Measurements from ENCODE around the gene MED12.

MED12 gene

DNA sequence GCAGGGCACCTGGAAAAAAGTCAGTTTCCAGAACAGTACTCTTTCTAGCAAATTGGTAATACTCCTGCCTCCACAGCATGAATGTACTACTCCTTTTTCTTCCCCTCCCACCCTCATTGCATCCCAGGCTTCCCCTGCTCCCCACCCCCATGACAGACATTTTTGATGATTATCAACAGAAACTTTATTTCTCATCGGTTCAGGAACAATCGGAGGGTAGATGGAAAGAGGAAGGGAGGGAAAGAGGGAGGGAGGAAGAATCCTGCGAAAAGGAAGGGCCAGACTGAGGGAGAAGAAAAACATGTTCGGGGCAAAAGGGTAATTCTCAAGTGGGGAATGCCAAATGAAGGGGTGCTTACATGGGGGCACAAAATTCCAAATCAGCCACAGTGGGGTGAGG, 11.2 kb upstream of the MED12 start:
- TF ChIP-seq, protein P1, sequence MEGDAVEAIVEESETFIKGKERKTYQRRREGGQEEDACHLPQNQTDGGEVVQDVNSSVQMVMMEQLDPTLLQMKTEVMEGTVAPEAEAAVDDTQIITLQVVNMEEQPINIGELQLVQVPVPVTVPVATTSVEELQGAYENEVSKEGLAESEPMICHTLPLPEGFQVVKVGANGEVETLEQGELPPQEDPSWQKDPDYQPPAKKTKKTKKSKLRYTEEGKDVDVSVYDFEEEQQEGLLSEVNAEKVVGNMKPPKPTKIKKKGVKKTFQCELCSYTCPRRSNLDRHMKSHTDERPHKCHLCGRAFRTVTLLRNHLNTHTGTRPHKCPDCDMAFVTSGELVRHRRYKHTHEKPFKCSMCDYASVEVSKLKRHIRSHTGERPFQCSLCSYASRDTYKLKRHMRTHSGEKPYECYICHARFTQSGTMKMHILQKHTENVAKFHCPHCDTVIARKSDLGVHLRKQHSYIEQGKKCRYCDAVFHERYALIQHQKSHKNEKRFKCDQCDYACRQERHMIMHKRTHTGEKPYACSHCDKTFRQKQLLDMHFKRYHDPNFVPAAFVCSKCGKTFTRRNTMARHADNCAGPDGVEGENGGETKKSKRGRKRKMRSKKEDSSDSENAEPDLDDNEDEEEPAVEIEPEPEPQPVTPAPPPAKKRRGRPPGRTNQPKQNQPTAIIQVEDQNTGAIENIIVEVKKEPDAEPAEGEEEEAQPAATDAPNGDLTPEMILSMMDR (IDR thresholded peaks at IDR 0.05; ENCODE audit: borderline replicate concordance, insufficient read depth, low read depth, low read length), result no peak
- H3K4me3 ChIP-seq (ENCODE audit: low read depth, low read length), result no peak overlapping the region

DNA sequence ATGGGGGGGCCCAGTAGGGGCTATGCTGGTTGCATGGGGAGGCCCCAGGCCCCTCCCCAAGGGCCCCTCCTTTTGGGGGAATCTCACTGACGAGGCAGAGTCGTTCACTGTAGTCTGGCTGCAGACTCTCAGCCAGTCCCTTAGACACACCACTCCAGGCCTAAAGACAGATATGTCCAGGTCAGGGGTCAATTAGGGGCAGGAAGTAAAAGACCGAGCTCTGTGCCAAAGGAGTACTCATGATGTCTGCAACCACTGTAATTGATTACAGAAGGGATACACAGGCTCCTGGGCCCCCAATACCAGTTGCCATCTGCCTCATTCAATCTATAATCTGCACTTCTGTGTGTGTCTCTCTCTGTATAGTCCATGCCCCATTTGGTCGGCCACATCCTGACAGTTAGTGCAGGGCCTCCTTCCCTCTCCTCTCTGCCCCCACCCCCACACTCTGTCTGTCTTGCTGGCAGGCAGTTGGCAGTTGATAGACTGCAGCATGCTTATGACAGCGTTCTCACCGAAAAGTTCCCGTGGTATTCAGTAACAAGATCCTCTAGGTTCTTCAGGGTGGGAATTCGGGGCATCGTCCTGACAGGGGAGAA, 10.5 kb upstream of the MED12 start:
- no peak overlapping the region for H3K4me3 ChIP-seq (ENCODE audit: low read depth, low read length)
- TF ChIP-seq, protein P1 (IDR thresholded peaks at IDR 0.05; ENCODE audit: borderline replicate concordance, insufficient read depth, low read depth, low read length), result no peak

DNA sequence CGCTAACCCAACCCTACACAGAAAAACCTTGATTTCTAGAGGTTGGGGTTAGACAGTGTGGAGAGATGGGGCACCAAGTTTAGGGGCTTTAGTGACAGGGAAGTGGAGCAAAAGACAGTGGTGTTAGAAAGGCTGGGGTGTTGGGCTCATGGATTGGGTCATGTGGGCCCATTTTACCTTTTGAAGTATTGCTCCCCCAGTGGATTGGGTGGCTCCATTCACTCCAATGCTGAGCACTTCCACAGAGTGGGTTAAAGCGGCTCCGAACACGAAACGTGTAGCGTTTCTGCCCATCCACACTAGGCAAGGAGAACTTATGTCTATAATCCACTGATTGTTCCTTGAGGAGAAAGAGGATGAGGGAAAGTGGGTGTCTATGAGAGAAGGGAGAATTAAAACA, 9.3 kb upstream of the MED12 start:
- TF ChIP-seq, protein P1 (IDR thresholded peaks at IDR 0.05; ENCODE audit: borderline replicate concordance, insufficient read depth, low read depth, low read length), result no peak
- peak overlapping the region; percentile 27 for H3K4me3 ChIP-seq (ENCODE audit: low read depth, low read length)

DNA sequence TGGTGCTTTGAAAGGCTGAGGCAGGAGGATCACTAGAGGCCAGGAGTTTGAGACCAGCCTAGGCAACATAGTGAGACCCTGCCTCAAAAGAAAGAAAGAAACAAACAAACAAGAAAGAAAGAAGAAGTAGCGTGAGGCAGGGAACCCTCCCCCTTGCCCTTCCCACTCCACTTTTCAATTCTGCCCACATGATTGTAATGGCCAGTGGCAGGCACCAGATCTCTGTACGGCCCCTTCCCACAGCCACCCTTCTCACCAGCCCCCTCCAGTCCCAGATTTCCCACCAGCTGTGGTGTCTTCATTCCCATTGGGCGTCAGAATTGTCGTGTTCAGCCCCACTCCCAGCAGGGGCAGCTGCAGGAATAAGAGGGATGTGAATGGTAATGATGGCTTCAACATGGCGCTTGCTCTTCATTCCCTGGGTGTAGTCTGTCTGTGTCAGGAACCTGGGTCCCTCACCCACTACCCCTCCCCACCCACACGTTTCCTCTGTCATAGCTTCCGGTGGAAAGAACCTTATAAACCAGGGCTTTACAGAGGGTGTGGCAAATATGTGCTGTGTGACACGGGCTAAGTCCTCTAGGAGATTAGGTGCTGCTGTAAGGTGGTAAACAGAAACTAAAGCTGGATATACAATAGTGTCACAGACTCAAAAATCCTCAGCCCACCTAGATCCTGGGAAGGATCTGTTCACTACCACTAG, 7.1 kb upstream of the MED12 start, which contains the start of gene IL2RG:
TSS of gene IL2RG (minus strand) at position 437 of the 703 bp plus-strand sequence. CDS start at position 399, 38 bp downstream.
- peak within 1 kb of the TSS; percentile 70 for H3K4me3 ChIP-seq (ENCODE audit: low read depth, low read length)
- TF ChIP-seq, protein P1 (IDR thresholded peaks at IDR 0.05; ENCODE audit: borderline replicate concordance, insufficient read depth, low read depth, low read length), result no peak

DNA sequence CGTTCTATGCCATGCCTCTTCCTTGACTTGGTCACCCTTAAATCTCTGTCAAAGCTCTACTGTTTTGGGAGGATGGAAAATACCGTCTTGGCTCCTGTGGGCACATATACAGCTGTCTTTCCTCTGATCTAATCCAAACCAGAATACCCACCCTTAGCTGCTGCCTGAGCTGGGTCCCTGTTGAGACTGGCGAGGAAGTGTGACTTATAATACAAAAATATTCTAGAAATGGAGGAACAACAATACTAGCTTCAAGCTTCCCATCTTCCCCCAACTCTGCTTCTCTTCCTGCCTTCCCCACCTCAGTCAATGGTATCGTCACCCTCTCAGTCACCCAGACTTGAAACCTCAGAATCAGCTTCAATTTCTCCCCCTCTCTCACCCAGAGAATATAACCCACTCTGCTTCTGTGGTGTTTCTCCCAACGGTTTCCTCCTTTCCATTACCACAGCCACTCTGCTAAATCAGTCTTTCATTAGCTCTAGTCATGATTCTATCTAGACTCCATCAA, 6.4 kb upstream of the MED12 start:
- TF ChIP-seq, protein P1 (IDR thresholded peaks at IDR 0.05; ENCODE audit: borderline replicate concordance, insufficient read depth, low read depth, low read length), result no peak
- peak overlapping the region; percentile 70 for H3K4me3 ChIP-seq (ENCODE audit: low read depth, low read length)

DNA sequence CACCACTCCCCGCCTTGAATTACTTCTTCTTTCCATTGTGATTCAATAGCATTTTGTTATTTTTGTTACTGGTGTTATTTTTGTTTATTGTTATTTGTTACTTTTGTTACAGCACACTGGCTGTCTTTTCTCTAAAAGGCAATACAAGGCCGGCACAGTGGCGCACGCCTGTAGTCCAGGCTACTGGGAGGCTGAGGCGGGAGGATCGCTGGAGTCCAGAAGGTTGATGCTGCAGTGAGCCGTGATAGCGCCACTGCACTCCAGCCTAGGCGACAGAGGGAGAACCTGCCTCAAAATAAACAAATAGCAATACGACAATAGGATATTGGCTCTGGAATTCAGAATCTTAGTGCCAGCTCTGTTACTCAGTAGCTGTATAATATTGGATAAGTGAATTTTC, 1.0 kb upstream of the MED12 start:
- TF ChIP-seq, protein P1 (IDR thresholded peaks at IDR 0.05; ENCODE audit: borderline replicate concordance, insufficient read depth, low read depth, low read length), result no peak
- no peak overlapping the region for H3K4me3 ChIP-seq (ENCODE audit: low read depth, low read length)
